Keratinocyte (primary cell): ENCODE data around the gene ASMT.
A peak's percentile ranks its signal among the peaks of the same experiment; 100 is the strongest.

Source experiments
- CTCF ChIP-seq, 3 experiments: IDR thresholded peaks in 1 of 3; conservative IDR thresholded peaks in 1 of 3; optimal IDR thresholded peaks in 1 of 3; 2 replicates in 2 of 3; 3 replicates in 1 of 3; pipeline versions ENCODE3 to v1.5.1; 2011; ENCODE audit warnings: low read length in 3 of 3, mild to moderate bottlenecking in 3 of 3, moderate library complexity in 2 of 3, control low read depth in 1 of 3, inconsistent platforms in 1 of 3; ENCODE audit not compliant: insufficient read depth in 2 of 3; ENCODE audit errors: extremely low read depth in 1 of 3
- EZH2 ChIP-seq: IDR thresholded peaks from one replicate; pipeline ENCODE4 v1.6.1; 2012; ENCODE audit warnings: inconsistent platforms, mild to moderate bottlenecking, low read length, moderate library complexity

DNA sequence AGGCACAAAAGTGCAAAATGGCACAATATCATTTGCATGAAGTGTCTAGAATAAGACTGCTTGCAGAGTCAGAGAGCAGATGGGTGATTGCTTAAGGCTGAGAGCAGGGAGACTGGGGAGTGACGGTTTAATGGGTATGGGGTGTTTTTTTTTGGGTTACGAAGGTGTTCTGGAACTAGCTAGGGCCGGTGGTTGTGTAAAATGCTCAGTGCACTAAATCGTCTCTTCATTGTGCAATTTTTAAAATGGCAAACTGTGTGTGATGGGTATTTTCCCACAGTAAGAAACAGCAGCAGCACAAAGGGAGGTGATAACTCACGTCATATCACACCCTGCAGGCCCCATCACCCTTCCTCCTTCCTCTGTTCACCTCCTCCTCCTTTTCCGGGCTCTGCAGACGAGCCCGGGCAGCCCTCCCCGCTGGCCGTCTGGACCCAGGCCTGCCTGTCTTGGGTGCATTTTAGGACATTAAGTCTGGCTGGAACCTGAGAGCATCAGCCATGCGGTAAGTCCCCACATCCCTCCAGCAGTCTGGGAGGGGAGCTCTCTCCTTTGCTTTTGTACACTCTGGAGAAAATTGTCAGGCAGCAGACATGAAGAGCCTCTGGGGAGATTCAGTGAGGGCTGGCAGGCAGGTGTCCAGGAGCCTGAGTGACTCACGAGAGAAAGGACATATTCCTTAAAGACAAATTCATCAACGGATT lies 42.7 kb downstream of the ASMT start:
- TF ChIP-seq CTCF (optimal IDR thresholded peaks at IDR 0.05 in 1 of 3, IDR thresholded peaks at IDR 0.05 in 1 of 3, conservative IDR thresholded peaks at IDR 0.05 in 1 of 3; ENCODE audit: extremely low read depth in 1 of 3, insufficient read depth in 2 of 3, low read length in 3 of 3) = peak in 1 of 3 experiments; percentile 43
- no peak for TF ChIP-seq EZH2
